Transverse colon (tissue), 3 donors: ENCODE results near the gene NAALADL2.

Experiments used
- CTCF ChIP-seq, 5 experiments: fragments of 200-600 bp in 3 of 5; fragments of 450-650 bp in 2 of 5; sonication (generic) in 3 of 5; IDR thresholded peaks; 1 replicate in 2 of 5; 2 replicates in 3 of 5; pipeline ENCODE4 v1.5.1; 2016 to 2017; ENCODE audit warnings: antibody characterized with exemption in 5 of 5, inconsistent platforms in 3 of 5, mild to moderate bottlenecking in 2 of 5, moderate library complexity in 1 of 5
- EP300 ChIP-seq: sonication (generic); formaldehyde crosslinking; IDR thresholded peaks from one replicate; pipeline ENCODE4 v1.6.1; 2017; ENCODE audit warnings: antibody characterized with exemption, low read depth
- POLR2A ChIP-seq: fragments of 450-650 bp; IDR thresholded peaks from one replicate; pipeline ENCODE4 v1.6.1; 2016; ENCODE audit warnings: antibody characterized with exemption, mild to moderate bottlenecking, moderate library complexity

- TF ChIP-seq CTCF (IDR thresholded peaks at IDR 0.05) (no peak), POLR2A (no peak), EP300 (no peak)
These were observed 127.6 kb downstream of the NAALADL2 start for GRCh38 chr3:174986685-174987084.
